ENCODE results near the gene HBG2.

DNA sequence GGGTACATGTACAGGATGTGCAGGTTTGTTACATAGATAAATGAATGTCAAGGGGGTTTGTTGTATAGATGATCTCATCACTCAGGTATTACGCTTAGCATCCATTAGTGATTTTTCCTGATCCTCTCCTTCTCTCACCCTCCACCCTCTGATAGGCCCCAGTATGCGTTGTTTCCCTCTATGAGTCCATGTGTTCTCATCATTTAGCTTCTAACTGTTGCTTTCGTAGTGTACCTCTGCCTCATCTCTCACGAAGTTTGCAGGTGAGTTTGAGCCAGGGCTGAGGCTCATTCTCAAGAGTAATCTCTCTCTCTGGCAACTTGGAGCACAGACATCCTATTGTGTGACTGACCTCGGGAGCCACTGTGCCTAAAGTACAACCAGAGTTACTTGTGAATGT is 19.8 kb upstream of the HBG2 start:
- TF ChIP-seq, protein P1, sequence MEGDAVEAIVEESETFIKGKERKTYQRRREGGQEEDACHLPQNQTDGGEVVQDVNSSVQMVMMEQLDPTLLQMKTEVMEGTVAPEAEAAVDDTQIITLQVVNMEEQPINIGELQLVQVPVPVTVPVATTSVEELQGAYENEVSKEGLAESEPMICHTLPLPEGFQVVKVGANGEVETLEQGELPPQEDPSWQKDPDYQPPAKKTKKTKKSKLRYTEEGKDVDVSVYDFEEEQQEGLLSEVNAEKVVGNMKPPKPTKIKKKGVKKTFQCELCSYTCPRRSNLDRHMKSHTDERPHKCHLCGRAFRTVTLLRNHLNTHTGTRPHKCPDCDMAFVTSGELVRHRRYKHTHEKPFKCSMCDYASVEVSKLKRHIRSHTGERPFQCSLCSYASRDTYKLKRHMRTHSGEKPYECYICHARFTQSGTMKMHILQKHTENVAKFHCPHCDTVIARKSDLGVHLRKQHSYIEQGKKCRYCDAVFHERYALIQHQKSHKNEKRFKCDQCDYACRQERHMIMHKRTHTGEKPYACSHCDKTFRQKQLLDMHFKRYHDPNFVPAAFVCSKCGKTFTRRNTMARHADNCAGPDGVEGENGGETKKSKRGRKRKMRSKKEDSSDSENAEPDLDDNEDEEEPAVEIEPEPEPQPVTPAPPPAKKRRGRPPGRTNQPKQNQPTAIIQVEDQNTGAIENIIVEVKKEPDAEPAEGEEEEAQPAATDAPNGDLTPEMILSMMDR (IDR thresholded peaks at IDR 0.05; ENCODE audit: insufficient read depth, low read length), result no peak
- no peak for TF ChIP-seq GABPA (IDR thresholded peaks at IDR 0.05; ENCODE audit: low read depth)
